HCT116 (cell line): Measurements from ENCODE around the gene LRRC52. TPM values are rescaled to one million over a fixed set of nuclear protein-coding genes. Genes with fewer than 3 reads are reported as not detected.

Source experiments
- ATAC-seq: fragments of 200-7000 bp; cut with Tn5 transposase; 2 replicates; pipeline ENCODE4 v1.9.1; 2020; ENCODE audit warnings: mild to moderate bottlenecking, moderate library complexity
- BruUV-seq: library from RNA; stranded (reverse); fragments of 400-500 nt; replicated peaks from 2 replicates; lab custom pipeline; 2021; lab: Mats Ljungman, UMichigan
- CTCF ChIA-PET: fragments of 300-600 bp; sonication (Branson Sonifier 250); formaldehyde crosslinking; loops from one replicate; lab custom pipeline; 2021; ENCODE audit warnings: antibody characterized with exemption; lab: Charles Lee
- POLR2A ChIA-PET: fragments of 300-600, 350-600 bp; sonication (Branson Sonifier 250); formaldehyde crosslinking; loops from one replicate; lab custom pipeline; 2021; ENCODE audit warnings: antibody characterized with exemption; lab: Charles Lee
- RAD21 ChIA-PET, 2 experiments: fragments of 300-600 bp; sonication (Branson Sonifier 250); formaldehyde crosslinking; loops; one replicate each; lab custom pipeline; 2023; ENCODE audit warnings: low total read pairs in 2 of 2; ENCODE audit not compliant: uncharacterized antibody in 2 of 2, unreplicated experiment in 2 of 2, low non-redundant PET in 1 of 2; lab: Charles Lee
- DNase-seq: peaks from one replicate; pipeline ENCODE4 v3.0.0-alpha.2; 2010; ENCODE audit warnings: low read depth, low spot score
- H2AFZ ChIP-seq: fragments of 200-600 bp; shearing (Covaris generic), sonication (generic); 2 replicates; pipeline ENCODE4 v1.6.1; 2017; ENCODE audit warnings: low read depth, mixed run types, mixed read lengths, antibody characterized with exemption, low read length; ENCODE audit not compliant: poor library complexity, severe bottlenecking
- H3K27ac ChIP-seq: 2 replicates; pipeline ENCODE4 v1.5.1; 2012; ENCODE audit warnings: low read depth, low read length
- H3K27me3 ChIP-seq: fragments of 200-600 bp; sonication (generic); 2 replicates; pipeline ENCODE4 v1.6.1; 2016; ENCODE audit warnings: mixed run types, low read length, mixed read lengths; ENCODE audit not compliant: insufficient read depth
- H3K36me3 ChIP-seq, 2 experiments: fragments of 200-500 bp in 1 of 2; fragments of 200-600 bp in 1 of 2; sonication (Bioruptor generic) in 1 of 2; sonication (generic) in 1 of 2; 2 replicates each; pipeline versions ENCODE4 v1.5.1 to v1.6.1; 2014 to 2016; ENCODE audit warnings: low read length in 2 of 2, inconsistent platforms in 1 of 2, mixed read lengths in 1 of 2, mixed run types in 1 of 2; ENCODE audit not compliant: insufficient read depth in 2 of 2, control insufficient read depth in 1 of 2
- H3K4me1 ChIP-seq, 2 experiments: fragments of 200-600 bp in 1 of 2; sonication (generic) in 1 of 2; 2 replicates each; pipeline versions ENCODE4 v1.5.1 to v1.6.1; 2012 to 2017; ENCODE audit warnings: low read length in 2 of 2, inconsistent platforms in 1 of 2, mild to moderate bottlenecking in 1 of 2, mixed read lengths in 1 of 2, mixed run types in 1 of 2, moderate library complexity in 1 of 2; ENCODE audit not compliant: insufficient read depth in 2 of 2, control insufficient read depth in 1 of 2
- H3K4me2 ChIP-seq: fragments of 200-600 bp; sonication (generic); 2 replicates; pipeline ENCODE4 v1.6.1; 2017; ENCODE audit warnings: mixed run types, low read length, mixed read lengths
- H3K4me3 ChIP-seq, 2 experiments: fragments of 200-600 bp in 1 of 2; sonication (generic) in 1 of 2; replicated peaks in 1 of 2; 2 replicates each; pipeline ENCODE4 v1.5.1; 2011 to 2016; ENCODE audit warnings: low read length in 2 of 2, control low read depth in 1 of 2, low read depth in 1 of 2, mild to moderate bottlenecking in 1 of 2, mixed read lengths in 1 of 2, mixed run types in 1 of 2
- H3K79me2 ChIP-seq: fragments of 200-600 bp; sonication (generic); 2 replicates; pipeline ENCODE4 v1.6.1; 2017; ENCODE audit warnings: mild to moderate bottlenecking, mixed run types, low read length, moderate library complexity, mixed read lengths; ENCODE audit not compliant: insufficient read depth
- H3K9ac ChIP-seq: fragments of 200-600 bp; sonication (generic); 2 replicates; pipeline ENCODE4 v1.6.1; 2016; ENCODE audit warnings: low read length, mixed read lengths
- H3K9me2 ChIP-seq: fragments of 200-600 bp; sonication (generic), shearing (Covaris generic); 2 replicates; pipeline ENCODE4 v1.6.1; 2017; ENCODE audit warnings: mixed run types, mild to moderate bottlenecking, moderate library complexity; ENCODE audit not compliant: insufficient read depth
- H3K9me3 ChIP-seq, 2 experiments: fragments of 200-500 bp in 1 of 2; fragments of 200-600 bp in 1 of 2; sonication (Bioruptor generic) in 1 of 2; sonication (generic) in 1 of 2; 2 replicates each; pipeline ENCODE4 v1.6.1; 2014 to 2017; ENCODE audit warnings: low read length in 2 of 2, mixed read lengths in 2 of 2, inconsistent platforms in 1 of 2, low read depth in 1 of 2, mild to moderate bottlenecking in 1 of 2, mixed run types in 1 of 2, moderate library complexity in 1 of 2; ENCODE audit not compliant: control insufficient read depth in 1 of 2, insufficient read depth in 1 of 2
- H4K20me1 ChIP-seq: fragments of 200-600 bp; sonication (generic), shearing (Covaris generic); 2 replicates; pipeline ENCODE4 v1.6.1; 2017; ENCODE audit warnings: mixed run types, mild to moderate bottlenecking, moderate library complexity; ENCODE audit not compliant: insufficient read depth
- CBX3 ChIP-seq: IDR thresholded peaks from 2 replicates; pipeline ENCODE4 v1.6.1; 2012; ENCODE audit warnings: low read depth
- CEBPB ChIP-seq: IDR thresholded peaks from 2 replicates; pipeline ENCODE4 v1.6.1; 2012; ENCODE audit warnings: low read depth
- CTCF ChIP-seq, 3 experiments: fragments of 200-600 bp in 1 of 3; sonication (generic) in 1 of 3; IDR thresholded peaks in 2 of 3; conservative IDR thresholded peaks in 1 of 3; 2 replicates each; pipeline ENCODE4 v1.5.1; 2012 to 2017; ENCODE audit warnings: low read depth in 2 of 3, low read length in 2 of 3, antibody characterized with exemption in 1 of 3, borderline replicate concordance in 1 of 3, control low read depth in 1 of 3, mild to moderate bottlenecking in 1 of 3, mixed read lengths in 1 of 3, mixed run types in 1 of 3, moderate library complexity in 1 of 3; ENCODE audit not compliant: insufficient read depth in 1 of 3
- EGR1 ChIP-seq: IDR thresholded peaks from 2 replicates; pipeline ENCODE4 v1.6.1; 2012; ENCODE audit warnings: low read depth
- ELF1 ChIP-seq: IDR thresholded peaks from 2 replicates; pipeline ENCODE4 v1.6.1; 2012; ENCODE audit warnings: low read depth, borderline replicate concordance
- EZH2phosphoT487 ChIP-seq: fragments of 200-600 bp; IDR thresholded peaks from 2 replicates; pipeline ENCODE4 v1.6.1; 2018; ENCODE audit warnings: antibody characterized with exemption, borderline replicate concordance
- MAX ChIP-seq: IDR thresholded peaks from 2 replicates; pipeline ENCODE4 v1.6.1; 2012
- POLR2A ChIP-seq: IDR thresholded peaks from 2 replicates; pipeline ENCODE4 v1.7.0; 2011; ENCODE audit warnings: borderline replicate concordance; ENCODE audit not compliant: insufficient read depth, insufficient read length; ENCODE audit errors: extremely low read depth
- POLR2AphosphoS5 ChIP-seq: IDR thresholded peaks from 2 replicates; pipeline ENCODE4 v1.6.1; 2011; ENCODE audit warnings: mild to moderate bottlenecking, low read depth, low read length, moderate library complexity
- REST ChIP-seq: IDR thresholded peaks from 2 replicates; pipeline ENCODE4 v1.6.1; 2012; ENCODE audit warnings: low read depth
- SIN3A ChIP-seq: IDR thresholded peaks from 2 replicates; pipeline ENCODE4 v1.6.1; 2012; ENCODE audit warnings: low read depth
- SP1 ChIP-seq: IDR thresholded peaks from 2 replicates; pipeline ENCODE4 v1.6.1; 2012; ENCODE audit warnings: low read depth
- SRF ChIP-seq: IDR thresholded peaks from 2 replicates; pipeline ENCODE4 v1.6.1; 2012; ENCODE audit warnings: low read depth
- TCF7L2 ChIP-seq: IDR thresholded peaks from 2 replicates; pipeline ENCODE4 v1.7.0; 2011; ENCODE audit warnings: borderline replicate concordance, inconsistent platforms; ENCODE audit not compliant: insufficient read depth, insufficient read length; ENCODE audit errors: extremely low read depth
- YY1 ChIP-seq: IDR thresholded peaks from 2 replicates; pipeline ENCODE4 v1.6.1; 2011; ENCODE audit warnings: low read length, low read depth, moderate library complexity, mild to moderate bottlenecking; ENCODE audit not compliant: insufficient replicate concordance; ENCODE audit errors: extremely low read depth
- ZBTB33 ChIP-seq: IDR thresholded peaks from 2 replicates; pipeline ENCODE4 v1.6.1; 2011; ENCODE audit warnings: mild to moderate bottlenecking, low read length, moderate library complexity; ENCODE audit not compliant: insufficient replicate concordance; ENCODE audit errors: extremely low read depth
- ZFX ChIP-seq: fragments of 450-650 bp; IDR thresholded peaks from 2 replicates; pipeline ENCODE4 v1.6.1; 2017
- ZNF274 ChIP-seq: fragments of 200-500 bp; sonication (Bioruptor generic); IDR thresholded peaks from 2 replicates; pipeline ENCODE4 v1.6.1; 2014; ENCODE audit warnings: mild to moderate bottlenecking, low read depth, low read length, inconsistent platforms
- intact Hi-C: fragments of 100-400 bp; cut with micrococcal nuclease; formaldehyde crosslinking; loops from 2 replicates; pipeline ENCODE4 v1.10.0; 2022
- total RNA-seq: library from RNA; stranded (reverse); gene quantifications from one replicate; pipeline ENCODE4 v1.2.1, GENCODE V29; 2021; ENCODE audit not compliant: unreplicated experiment

Gene LRRC52
- total RNA-seq, 1 experiment from 2014 or later: not detected

GRCh38 chr1:165542647-165543046 is 1.2 kb upstream of the LRRC52 start (continued):
- TF ChIP-seq MAX (no peak), ELF1 (no peak)

GRCh38 chr1:165544996-165545395 is 1.2 kb downstream of the LRRC52 start:
- intact Hi-C loops: no loop called here
- DNase-seq: no peak

More at GRCh38 chr1:165544996-165545395, 1.2 kb downstream of the LRRC52 start:
- BruUV-seq: no TSS peak
- RAD21 ChIA-PET: no interaction called here
- Histone ChIP-seq H3K4me3 (no peak overlapping the region), H3K36me3 (no peaks in the 10 kb centered on the region), H4K20me1 (no peaks in the 10 kb centered on the region), H2AFZ (no peak overlapping the region), H3K27ac (no peak overlapping the region), H3K27me3 (peaks cover 52% of the 10 kb centered on the region), H3K9me2 (no peaks in the 10 kb centered on the region), H3K9ac (no peak overlapping the region), H3K9me3 (no peaks in the 10 kb centered on the region), H3K79me2 (no peaks in the 10 kb centered on the region), H3K4me1 (no peaks in the 10 kb centered on the region), H3K4me2 (no peak overlapping the region)
- CTCF ChIA-PET: no interaction called here
- POLR2A ChIA-PET: no interaction called here
- ATAC-seq: no peak
- TF ChIP-seq YY1: no peak
- TF ChIP-seq EZH2phosphoT487: no peak
- no peak for TF ChIP-seq EGR1
- TF ChIP-seq POLR2A: no peak
- no peak for TF ChIP-seq SRF
- TF ChIP-seq MAX: no peak
- TF ChIP-seq SIN3A: no peak
- no peak for TF ChIP-seq ZNF274
- no peak for TF ChIP-seq ZFX
- TF ChIP-seq POLR2AphosphoS5: no peak
- no peak for TF ChIP-seq ZBTB33
- no peak for TF ChIP-seq TCF7L2
- no peak for TF ChIP-seq CTCF (IDR thresholded peaks at IDR 0.05 in 2 of 3, conservative IDR thresholded peaks at IDR 0.05 in 1 of 3; ENCODE audit: borderline replicate concordance in 1 of 3, insufficient read depth in 1 of 3, low read depth in 2 of 3, low read length in 2 of 3)
- no peak for TF ChIP-seq SP1
- TF ChIP-seq CEBPB: no peak
- no peak for TF ChIP-seq ELF1
- no peak for TF ChIP-seq CBX3
- TF ChIP-seq REST: no peak
